Measurements from ENCODE around the gene CHERP. TPM values are rescaled to one million over a fixed set of nuclear protein-coding genes. Genes with fewer than 3 reads are reported as not detected.

CHERP gene
- total and polyA plus RNA-seq, 2 of the 13 experiments (the other 11 are each of a cell fraction or from before 2014, with no cell fraction given), result 4.3 to 5.4 TPM

GRCh38 chr19:16542045-16542909, at the start of gene CHERP (continued):
- TF ChIP-seq ZNF510 (CRISPR knock-in tag; IDR thresholded peaks at IDR 0.05; ENCODE audit: low read depth) (0 out of 2 replicates have a peak, but pooled peaks have one; percentile 76), PAWR (CRISPR knock-in tag; IDR thresholded peaks at IDR 0.05; ENCODE audit: borderline replicate concordance) (no peak), KDM5B (CRISPR knock-in tag; IDR thresholded peaks at IDR 0.05; ENCODE audit: borderline replicate concordance) (no peak), GMEB2 (CRISPR knock-in tag; IDR thresholded peaks at IDR 0.05; ENCODE audit: low read depth) (peak; percentile 51; the same call in 1 of the 2 replicates), ZNF749 (CRISPR knock-in tag; IDR thresholded peaks at IDR 0.05; ENCODE audit: borderline replicate concordance) (no peak), ZBTB1 (CRISPR knock-in tag; IDR thresholded peaks at IDR 0.05; ENCODE audit: borderline replicate concordance) (no peak), ADNP (CRISPR knock-in tag; IDR thresholded peaks at IDR 0.05) (no peak), ZNF33B (CRISPR knock-in tag; IDR thresholded peaks at IDR 0.05) (no peak), IKZF4 (CRISPR knock-in tag; IDR thresholded peaks at IDR 0.05; ENCODE audit: borderline replicate concordance, low read depth, not compliant biosample characterization) (no peak), SMARCE1 (IDR thresholded peaks at IDR 0.05; ENCODE audit: borderline replicate concordance) (no peak), ZNF839 (CRISPR knock-in tag; IDR thresholded peaks at IDR 0.05; ENCODE audit: borderline replicate concordance) (peak; percentile 29; the same call in 1 of the 2 replicates), ZBTB8A (CRISPR knock-in tag; IDR thresholded peaks at IDR 0.05; ENCODE audit: borderline replicate concordance, low read depth) (no peak), RARG (CRISPR knock-in tag; IDR thresholded peaks at IDR 0.05; ENCODE audit: low read depth) (0 out of 2 replicates have a peak, but pooled peaks have one; percentile 55), PRDM10 (CRISPR knock-in tag; IDR thresholded peaks at IDR 0.05; ENCODE audit: low read depth) (no peak; the same call in 1 of the 2 replicates), ZNF660 (CRISPR knock-in tag; IDR thresholded peaks at IDR 0.05; ENCODE audit: borderline replicate concordance, low read depth) (no peak), ONECUT2 (CRISPR knock-in tag; IDR thresholded peaks at IDR 0.05) (peak; percentile 77)
- TF ChIP-seq, protein P1, sequence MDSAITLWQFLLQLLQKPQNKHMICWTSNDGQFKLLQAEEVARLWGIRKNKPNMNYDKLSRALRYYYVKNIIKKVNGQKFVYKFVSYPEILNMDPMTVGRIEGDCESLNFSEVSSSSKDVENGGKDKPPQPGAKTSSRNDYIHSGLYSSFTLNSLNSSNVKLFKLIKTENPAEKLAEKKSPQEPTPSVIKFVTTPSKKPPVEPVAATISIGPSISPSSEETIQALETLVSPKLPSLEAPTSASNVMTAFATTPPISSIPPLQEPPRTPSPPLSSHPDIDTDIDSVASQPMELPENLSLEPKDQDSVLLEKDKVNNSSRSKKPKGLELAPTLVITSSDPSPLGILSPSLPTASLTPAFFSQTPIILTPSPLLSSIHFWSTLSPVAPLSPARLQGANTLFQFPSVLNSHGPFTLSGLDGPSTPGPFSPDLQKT (CRISPR knock-in tag; IDR thresholded peaks at IDR 0.05; ENCODE audit: borderline replicate concordance), result peak; percentile 58; the same call in 1 of the 2 replicates
- TF ChIP-seq, protein P2, sequence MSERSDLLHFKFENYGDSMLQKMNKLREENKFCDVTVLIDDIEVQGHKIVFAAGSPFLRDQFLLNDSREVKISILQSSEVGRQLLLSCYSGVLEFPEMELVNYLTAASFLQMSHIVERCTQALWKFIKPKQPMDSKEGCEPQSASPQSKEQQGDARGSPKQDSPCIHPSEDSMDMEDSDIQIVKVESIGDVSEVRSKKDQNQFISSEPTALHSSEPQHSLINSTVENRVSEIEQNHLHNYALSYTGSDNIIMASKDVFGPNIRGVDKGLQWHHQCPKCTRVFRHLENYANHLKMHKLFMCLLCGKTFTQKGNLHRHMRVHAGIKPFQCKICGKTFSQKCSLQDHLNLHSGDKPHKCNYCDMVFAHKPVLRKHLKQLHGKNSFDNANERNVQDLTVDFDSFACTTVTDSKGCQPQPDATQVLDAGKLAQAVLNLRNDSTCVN (CRISPR knock-in tag; IDR thresholded peaks at IDR 0.05; ENCODE audit: borderline replicate concordance), result no peak
- TF ChIP-seq, protein P3, sequence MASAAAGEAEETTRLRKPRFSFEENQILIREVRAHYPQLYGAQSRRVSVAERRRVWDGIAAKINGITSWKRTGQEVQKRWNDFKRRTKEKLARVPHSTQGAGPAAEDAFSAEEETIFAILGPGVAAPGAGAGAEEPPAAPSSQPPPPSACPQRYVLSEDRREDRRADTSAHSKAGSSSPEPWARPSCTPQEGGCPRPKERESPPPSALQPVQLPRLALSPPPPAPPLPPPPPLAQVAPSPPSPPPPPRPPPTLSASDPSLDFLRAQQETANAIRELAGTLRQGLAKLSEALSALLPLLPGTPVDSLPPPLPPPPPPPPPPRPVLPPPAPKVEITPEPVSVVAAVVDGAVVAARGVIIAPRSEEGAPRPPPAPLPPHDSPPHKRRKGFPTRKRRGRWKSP (CRISPR knock-in tag; IDR thresholded peaks at IDR 0.05), result peak; percentile 83

All from HepG2 (cell line).